ENCODE measurements around the gene TSPAN8.
"Not testable (repeated sequence)": the region's sequence is repeated elsewhere in the genome, so short reads cannot be mapped to it uniquely, and the experiment has no call there.

Gene TSPAN8

DNA sequence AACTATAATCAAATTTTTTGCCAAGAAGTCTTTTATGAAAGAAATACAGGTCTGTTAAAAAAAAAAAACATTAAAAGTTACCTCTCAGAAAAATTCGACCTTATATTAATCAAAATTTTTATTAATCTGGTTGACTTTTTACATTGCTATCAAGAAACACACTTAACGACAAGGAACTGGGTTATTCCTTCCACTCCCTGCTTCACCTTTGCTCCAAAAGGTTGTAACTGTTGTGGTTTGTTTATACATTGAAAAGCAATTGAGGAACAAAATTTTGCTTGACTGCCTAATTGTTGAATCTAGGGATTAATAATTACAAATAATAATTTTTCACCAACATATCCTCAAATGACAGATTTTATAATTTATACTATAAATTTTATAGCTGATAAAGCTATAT, 28.4 kb downstream of the TSPAN8 start:
- DNase-seq (ENCODE audit: low read depth in 1 of 2, low spot score in 1 of 2), result no peak

GRCh38 chr12:71128191-71128788, 29.5 kb downstream of the TSPAN8 start:
- no peak for DNase-seq (ENCODE audit: low read depth in 1 of 2, low spot score in 1 of 2)

DNA sequence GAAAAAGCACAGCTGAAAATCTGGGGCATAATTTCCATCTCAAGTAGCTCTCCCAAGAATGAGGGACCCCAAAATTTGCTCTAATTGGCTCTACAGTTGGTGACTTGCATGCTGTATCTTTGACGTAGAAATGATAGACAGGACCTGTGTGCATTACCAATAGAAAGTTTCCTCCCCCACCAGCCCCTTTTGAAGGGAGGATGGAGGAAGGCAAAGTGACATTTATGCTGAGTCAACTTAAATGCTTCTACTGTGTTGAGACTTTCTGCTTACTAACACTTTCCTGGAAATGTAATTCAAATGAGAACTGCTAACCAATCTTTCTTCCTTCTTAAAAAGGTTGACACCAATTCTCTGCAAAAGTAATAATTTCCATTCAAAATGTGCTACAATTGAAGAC, 31.9 kb downstream of the TSPAN8 start:
- no peak for DNase-seq (ENCODE audit: low read depth in 1 of 2, low spot score in 1 of 2)

DNA sequence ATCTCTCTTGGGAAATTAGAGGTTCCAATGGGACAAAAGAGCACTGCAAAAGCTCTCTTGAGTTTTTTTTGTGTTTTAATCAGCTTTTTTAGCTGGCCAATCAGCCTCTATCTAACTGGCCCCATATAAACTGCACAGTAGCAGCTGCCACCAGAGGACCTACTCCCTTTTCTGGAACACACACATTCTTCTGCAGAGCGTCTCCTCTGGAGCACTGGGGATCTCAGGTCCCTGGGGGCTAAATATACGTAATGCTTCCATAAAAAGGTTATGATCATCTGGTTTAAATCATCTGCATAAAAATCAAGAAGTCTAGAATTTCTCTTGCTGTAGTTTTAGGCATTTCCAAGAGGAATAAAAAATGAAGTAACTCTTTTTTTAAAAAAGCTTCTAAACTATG, 32.3 kb downstream of the TSPAN8 start:
- DNase-seq (ENCODE audit: low read depth in 1 of 2, low spot score in 1 of 2), result no peak

- DNase-seq (ENCODE audit: low read depth in 1 of 2, low spot score in 1 of 2), result no peak
Observed at GRCh38 chr12:71124835-71125460, 32.9 kb downstream of the TSPAN8 start.

DNA sequence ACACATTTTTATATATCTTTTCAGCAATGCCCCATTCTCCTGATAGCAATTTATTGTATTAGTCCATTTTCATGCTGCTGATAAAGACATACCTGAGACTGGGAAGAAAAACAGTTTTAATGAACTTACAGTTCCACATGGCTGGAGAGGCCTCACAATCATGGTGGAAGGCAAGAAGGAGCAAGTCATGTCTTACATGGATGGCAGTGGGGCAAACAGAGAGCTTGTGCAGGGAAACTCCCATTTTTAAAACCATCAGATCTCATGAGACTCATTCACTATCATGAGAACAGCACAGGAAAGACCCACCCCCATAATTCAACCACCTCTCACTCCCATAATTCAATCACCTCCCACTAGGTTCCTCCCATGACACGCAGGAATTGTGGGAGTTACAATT, 44.7 kb downstream of the TSPAN8 start:
- DNase-seq (ENCODE audit: low read depth in 1 of 2, low spot score in 1 of 2), result not testable (repeated sequence)

DNA sequence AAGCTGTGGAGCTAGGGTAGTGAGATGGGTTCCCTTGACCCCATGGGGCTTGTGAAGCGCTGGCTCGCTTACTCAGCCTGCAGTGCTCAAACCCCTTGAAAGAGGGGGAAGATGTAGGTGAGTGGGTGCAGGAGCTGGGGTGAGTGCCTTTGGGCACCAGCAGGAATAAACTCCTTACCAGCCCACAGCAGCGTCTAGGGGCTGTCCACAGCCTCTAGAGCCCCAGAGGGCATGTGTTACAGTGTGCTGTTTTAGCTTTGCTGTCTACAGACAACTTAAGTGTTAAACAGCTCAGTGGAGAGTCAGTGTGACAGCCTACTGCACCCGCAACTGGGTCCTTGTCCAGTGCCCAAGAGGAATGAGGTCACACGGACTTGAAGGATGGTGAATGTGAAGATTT, 48.0 kb downstream of the TSPAN8 start:
- no peak for DNase-seq (ENCODE audit: low read depth in 1 of 2, low spot score in 1 of 2)

DNA sequence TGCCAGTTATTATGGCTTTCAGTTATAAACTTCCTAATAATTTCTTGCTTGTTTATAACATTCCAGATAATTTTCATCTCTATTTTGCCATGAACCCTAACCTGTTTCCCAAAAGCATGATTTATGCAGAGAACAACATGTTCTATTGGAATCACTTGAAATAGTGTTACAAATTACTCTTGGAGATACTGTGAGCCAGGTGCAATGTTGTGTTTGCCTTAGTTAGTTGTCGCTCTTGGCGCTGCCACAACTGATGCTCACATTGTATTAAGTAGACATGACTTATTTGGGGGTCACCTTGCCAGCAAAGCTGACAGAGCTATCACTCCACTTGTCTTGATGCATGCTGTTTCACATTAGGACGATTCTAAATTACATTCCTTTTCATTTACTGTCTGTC, 49.4 kb downstream of the TSPAN8 start:
- no peak for DNase-seq (ENCODE audit: low read depth in 1 of 2, low spot score in 1 of 2)

- DNase-seq (ENCODE audit: low read depth in 1 of 2, low spot score in 1 of 2), result no peak
Observed at GRCh38 chr12:71107936-71108335, 49.9 kb downstream of the TSPAN8 start.

- no peak for DNase-seq (ENCODE audit: low read depth in 1 of 2, low spot score in 1 of 2)
Observed at GRCh38 chr12:71105956-71106355, 51.8 kb downstream of the TSPAN8 start.

GRCh38 chr12:71092290-71092689, 65.5 kb downstream of the TSPAN8 start:
- no peak for DNase-seq (ENCODE audit: low read depth in 1 of 2, low spot score in 1 of 2)

DNA sequence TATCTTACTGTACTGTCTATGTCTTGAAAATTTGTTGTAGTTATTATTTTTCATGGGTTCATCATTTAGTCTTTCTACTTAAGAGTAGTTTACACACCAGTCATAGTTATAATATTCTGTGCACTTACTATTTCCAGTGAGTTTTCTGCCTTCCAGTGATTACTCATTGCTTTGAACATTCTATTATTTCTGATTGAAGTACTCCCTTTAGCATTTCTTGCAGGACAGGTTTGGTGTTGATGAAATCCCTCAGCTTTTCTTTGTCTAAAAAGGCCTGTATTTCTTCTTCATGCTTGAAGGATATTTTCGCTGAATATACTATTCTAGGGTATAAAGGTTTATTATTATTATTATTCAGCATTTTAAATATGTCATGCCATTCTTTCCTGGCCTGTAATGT, 66.8 kb downstream of the TSPAN8 start:
- DNase-seq (ENCODE audit: low read depth in 1 of 2, low spot score in 1 of 2), result no peak

DNA sequence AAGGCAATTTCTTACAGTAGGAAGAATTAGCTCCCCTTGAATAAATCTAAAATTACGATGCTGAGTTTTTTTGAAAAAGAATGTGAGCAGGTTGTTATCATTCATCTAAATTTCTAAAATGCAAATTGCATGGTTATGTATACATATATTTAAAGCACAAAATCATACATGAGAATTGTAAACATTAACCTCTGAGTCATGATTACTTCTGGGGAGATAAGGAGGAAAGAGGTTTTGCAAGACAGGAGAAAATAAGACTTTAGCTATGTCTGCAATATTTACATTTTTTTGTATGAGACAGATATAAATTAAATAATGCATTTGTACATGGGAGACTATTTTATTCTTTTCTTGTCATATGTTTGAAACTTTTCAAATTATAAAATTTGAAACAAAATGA, 72.2 kb downstream of the TSPAN8 start:
- no peak for DNase-seq (ENCODE audit: low read depth in 1 of 2, low spot score in 1 of 2)

DNA sequence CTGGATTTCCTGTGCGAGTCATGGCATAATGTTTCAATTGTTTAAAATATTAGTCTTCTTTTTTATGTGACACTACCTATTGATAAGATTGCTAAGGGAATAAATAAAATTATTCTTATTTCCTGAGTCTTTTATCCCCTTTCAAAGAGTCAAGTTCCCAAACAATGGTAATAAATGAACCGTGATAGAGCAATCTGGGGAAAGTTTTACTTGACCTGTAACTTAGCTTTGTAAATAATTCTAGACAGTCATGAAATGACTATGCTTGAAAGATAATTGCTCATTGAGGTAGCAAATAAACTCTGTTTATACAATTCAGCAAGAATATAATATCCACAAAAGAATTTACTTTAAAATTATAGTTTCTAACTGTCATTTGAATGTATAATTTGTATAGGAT, 82.1 kb downstream of the TSPAN8 start:
- DNase-seq (ENCODE audit: low read depth in 1 of 2, low spot score in 1 of 2), result no peak
